HG03442 (cell line): Measurements from ENCODE around the gene STON1.
"Not testable (repeated sequence)": the region's sequence is repeated elsewhere in the genome, so short reads cannot be mapped to it uniquely, and the experiment has no call there.

ENCODE experiments used
- ATAC-seq: cut with Tn5 transposase; IDR thresholded peaks from one replicate; pipeline ENCODE4 v1.9.1; 2021; ENCODE audit warnings: mild to moderate bottlenecking, moderate library complexity; ENCODE audit not compliant: unreplicated experiment

STON1 gene

DNA sequence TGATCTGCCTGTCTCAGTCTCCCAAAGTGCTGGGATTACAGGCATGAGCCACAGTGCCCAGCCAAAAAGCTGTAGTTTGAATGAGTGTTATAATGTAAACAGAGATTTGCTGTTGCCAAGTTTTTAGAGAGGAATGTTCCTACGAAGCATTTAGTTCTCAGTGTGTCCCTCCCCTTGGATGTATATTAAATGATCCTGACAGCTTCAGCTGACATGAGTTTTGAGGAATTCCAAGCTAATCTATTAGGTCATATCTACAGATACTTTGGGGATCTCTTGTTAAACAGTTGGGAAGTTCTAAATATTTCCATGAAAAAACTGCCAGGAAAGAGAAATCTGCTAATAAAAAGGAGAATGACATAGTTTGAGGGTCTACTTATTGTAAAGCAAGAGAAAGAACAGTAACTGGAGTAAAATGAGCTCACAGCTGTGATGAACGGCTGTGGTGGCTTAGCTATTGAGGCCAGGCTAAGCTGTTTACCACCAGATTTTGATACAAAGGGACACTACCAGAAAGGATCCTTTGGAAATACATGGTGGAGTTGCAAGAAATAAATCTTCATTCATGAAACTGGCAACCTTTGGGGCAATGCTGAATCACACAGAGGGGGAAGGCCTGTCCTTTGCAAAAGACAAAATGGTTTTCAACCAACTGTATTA, 2.6 kb upstream of the STON1 start:
- ATAC-seq = no peak

DNA sequence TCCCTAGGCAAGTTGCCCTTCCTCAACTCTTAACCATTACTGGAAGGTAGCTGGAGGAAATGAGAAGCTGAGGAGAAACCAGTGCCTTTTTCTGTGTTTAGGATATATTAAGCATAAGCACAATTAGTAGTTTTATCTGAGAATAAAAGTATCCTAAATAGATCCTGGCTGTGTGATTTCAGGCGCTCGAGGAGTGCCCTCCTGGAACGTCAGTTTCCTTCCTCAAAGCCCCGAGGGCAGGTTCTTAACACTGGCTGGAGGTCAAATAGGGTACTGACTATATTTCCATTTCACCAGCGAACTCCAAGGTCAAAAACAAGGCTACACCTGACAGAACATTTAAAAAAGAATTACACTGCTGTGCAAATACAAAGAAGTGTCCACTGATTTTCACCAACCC, 1.5 kb upstream of the STON1 start:
- no peak for ATAC-seq

DNA sequence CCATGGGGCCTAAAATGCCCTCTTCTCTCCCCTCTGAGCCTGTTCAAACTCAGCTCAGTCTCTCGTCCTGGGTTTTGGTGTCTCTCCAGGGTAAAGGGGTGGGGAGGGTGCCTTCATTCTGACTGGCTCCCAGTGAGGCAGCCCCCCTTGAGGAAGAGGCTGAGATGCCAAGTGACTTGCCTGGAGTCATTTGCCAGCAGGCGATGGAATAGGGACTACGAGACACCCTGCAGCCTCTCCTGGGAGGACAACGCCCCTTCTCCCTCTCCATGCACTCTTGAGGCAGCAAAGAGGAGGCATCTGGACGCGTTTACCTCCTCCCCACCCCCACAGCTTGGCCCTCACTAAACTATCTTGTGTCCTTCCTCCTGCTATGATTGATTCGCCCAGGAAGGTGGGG, 760 bp upstream of the STON1 start:
- no peak for ATAC-seq

GRCh38 chr2:48529676-48530032, 300 bp upstream of the STON1 start:
- peak; percentile 9 for ATAC-seq

DNA sequence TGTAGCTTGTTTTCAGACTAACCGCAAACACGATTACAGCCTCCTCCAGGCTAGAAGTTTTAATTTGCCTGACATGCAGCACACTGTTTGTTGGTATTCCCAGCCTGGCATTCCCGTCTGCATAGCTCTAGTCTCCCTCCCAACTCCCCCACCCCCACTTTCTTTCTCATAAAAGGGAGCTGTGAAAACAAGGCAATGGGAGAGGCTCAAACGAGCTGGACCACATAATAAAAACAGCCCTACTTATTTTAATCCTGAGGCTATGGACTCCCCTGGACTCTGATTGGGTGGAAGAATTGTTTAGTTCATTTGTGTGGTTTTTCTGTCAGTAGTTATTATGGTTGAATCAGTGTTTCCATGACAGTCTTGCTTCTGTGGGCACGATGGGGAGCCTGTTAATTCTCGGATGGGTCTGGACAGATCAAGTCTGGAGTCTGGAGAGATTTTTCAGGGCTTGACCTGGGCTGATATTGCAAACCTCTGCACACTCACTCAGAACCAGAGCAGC, 1.2 kb downstream of the STON1 start:
- no peak for ATAC-seq

DNA sequence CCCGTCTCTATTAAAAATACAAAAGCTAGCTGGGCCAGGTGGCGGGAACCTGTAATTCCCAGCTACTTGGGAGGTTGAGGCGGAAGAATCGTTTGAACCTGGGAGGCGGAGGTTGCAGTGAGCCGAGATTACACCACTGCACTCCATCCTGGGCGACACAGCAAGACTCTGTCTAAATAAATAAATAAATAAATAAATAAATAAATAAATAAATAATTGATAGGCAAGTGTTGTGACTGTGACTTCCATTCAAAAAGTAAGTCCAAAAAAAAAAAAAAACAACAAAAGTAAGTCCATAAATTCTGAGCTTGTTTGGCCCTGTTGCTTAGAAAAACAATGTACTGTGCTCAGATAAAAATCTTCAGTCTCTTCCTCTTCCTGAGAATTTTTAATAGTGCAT, 2.2 kb downstream of the STON1 start:
- ATAC-seq = no peak

DNA sequence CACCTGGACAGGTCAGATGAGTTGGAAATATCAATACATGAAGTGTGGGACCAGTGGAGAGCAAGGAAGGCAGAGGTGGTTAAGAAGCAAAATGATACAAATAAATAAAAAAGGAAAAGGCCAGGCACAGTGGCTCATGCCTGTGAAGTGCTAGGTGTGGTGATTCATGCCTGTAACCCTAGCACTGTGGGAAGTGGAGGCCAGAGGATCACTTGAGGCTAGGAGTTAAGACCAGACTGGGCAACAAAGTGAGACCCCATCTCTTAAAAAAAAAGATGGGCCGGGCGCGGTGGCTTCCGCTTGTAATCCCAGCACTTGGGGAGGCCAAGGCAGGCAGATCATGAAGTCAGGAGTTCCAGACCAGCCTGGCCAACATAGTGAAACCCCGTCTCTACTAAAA, 2.9 kb downstream of the STON1 start:
- no peak for ATAC-seq

DNA sequence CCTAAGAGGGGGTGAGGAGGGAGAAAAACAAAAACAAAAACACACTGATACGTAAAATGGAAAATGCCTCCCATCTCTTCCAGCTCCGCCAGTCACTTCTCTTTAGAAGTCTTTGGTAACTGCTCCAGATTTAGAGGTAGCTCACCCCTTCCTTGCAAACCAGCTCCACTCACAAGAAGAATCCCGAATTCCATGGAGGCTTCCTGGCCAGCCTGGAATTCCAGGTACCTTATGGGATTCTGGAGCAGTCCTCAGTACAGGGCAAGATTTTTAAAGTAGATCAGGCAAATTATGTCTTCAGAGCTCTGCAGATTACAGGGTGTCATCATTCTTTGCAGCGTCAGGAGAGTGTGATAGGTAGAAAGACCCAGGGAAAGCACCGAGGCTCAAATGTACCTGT, 4.8 kb downstream of the STON1 start:
- no peak for ATAC-seq

GRCh38 chr2:48540237-48540935, 10.4 kb downstream of the STON1 start:
- ATAC-seq = no peak

GRCh38 chr2:48541666-48542389, 11.9 kb downstream of the STON1 start:
- no peak for ATAC-seq

GRCh38 chr2:48543895-48544294, 13.9 kb downstream of the STON1 start:
- no peak for ATAC-seq

GRCh38 chr2:48545244-48545643, 15.3 kb downstream of the STON1 start:
- ATAC-seq = no peak

GRCh38 chr2:48548840-48549239, 18.9 kb downstream of the STON1 start:
- ATAC-seq = no peak

DNA sequence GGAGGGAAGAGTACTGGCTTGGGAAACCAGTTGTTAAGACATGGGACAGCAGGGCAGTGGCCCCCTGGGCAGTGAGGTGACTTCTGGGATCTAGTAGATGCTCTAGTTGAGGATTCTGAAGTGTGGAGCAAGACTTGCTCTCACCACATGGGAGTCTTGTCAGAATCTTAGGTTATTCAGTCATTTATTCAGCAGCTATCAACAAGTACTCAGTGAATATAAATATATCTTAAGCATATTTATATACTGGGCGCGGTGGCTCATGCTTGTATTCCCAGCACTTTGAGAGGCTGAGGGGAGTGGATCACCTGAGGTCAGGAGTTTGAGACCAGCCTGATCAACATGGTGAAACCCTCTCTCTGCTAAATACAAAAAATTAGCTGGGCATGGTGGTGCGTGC, 20.0 kb downstream of the STON1 start:
- ATAC-seq = no peak

DNA sequence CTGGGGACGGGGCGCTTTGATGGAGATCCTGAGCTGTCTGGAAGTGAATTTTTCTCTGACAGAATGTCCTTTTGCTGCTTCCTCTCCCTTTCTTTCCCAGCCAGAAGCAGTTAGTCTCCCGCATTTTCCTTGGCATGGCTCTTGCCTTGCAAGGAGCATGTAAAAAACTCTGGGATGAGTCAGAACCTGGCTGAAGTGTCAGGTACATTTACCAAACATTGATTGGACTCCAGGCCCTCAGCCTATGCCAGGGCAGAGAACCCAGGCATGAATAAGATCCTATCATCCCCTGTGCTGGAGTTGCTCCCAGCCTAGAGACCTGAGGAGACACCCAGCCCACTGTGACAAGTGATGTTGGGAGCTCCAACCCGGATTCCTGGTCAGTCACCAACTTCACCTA, 21.6 kb downstream of the STON1 start:
- ATAC-seq = no peak

DNA sequence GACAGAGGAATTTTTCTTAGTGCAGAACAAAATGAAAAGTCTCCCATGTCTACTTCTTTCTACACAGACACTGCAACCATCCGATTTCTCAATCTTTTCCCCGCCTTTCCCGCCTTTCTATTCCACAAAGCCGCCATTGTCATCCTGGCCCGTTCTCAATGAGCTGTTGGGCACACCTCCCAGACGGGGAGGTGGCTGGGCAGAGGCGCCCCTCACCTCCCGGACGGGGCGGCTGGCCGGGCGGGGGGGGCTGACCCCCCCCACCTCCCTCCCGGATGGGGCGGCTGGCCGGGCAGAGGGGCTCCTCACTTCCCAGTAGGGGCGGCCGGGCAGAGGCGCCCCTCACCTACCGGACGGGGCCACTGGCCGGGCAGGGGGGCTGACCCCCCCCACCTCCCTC, 25.1 kb downstream of the STON1 start:
- ATAC-seq = not testable (repeated sequence)

DNA sequence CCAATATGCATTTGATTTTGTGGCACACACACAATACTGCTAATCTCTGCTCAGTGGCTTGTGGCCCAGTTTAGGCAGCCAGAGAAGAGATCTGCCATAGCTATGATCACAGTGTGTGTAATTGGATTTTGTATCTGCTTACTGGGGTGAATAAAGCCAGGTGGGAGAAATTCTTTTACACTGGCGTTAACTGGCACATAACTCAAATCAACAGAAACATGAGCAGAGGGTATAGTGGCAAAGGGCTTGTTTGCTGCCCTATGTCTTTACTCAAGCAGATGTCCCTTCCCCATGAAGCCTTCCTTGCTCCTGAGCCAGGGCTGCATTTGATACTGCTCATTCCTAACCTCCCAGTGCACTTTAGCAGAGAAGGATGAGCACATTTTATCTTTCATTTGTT, 28.5 kb downstream of the STON1 start:
- no peak for ATAC-seq

- ATAC-seq = no peak
These were observed 30.7 kb downstream of the STON1 start for GRCh38 chr2:48560546-48561209.

- no peak for ATAC-seq
These were observed 32.3 kb downstream of the STON1 start for GRCh38 chr2:48562281-48562680.

DNA sequence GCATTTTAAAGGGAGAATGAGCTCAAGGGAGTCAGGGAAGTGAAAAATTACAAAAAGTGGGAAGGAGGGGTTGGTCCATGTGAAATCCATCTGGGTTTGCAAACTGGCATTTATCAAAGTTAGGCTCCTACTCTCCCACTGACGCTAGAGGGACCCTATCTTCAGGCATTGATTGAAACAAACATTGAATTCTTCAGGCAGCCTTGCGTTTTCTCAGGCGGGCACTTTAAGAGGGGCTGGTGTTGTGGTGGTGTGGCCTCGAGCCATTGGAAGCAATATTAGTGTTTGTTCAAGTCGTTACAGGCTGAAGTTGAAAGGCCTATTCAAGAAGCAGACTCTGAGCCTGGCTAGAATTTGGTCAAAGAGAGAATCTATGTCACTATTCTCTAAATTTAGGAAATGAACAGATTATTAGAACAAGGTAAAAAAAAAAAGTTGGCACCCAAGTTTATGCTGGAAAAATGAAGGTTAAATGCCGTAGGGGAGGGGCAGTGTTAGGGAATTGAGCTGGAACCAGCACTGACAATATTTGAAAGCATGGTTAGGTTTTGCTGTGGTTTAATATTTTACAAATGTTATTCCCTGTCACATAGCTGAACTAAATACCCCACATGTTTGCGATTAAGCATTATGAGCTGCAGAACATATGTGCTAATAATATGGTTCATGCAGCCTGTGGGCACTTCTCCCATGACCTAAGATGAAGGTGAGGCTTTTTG, 36.8 kb downstream of the STON1 start:
- ATAC-seq = no peak

- no peak for ATAC-seq
These were observed 37.7 kb downstream of the STON1 start for GRCh38 chr2:48567671-48568070.
